HG03108 (cell line): Measurements from ENCODE around the gene TLR9.
A peak's percentile ranks its signal among the peaks of the same experiment; 100 is the strongest.
"Not testable (repeated sequence)": the region's sequence is repeated elsewhere in the genome, so short reads cannot be mapped to it uniquely, and the experiment has no call there.

Experiments
- ATAC-seq: cut with Tn5 transposase; IDR thresholded peaks from one replicate; pipeline ENCODE4 v1.9.1; 2021; ENCODE audit warnings: moderate library complexity; ENCODE audit not compliant: unreplicated experiment

Gene TLR9

GRCh38 chr3:52225452-52226228 is at the start of gene TLR9:
Gene TLR9, minus strand, starts transcription at chr3:52225645. Its CDS starts 116 bp downstream, at chr3:52225529.
- ATAC-seq, result peak; percentile 84

- not testable (repeated sequence) for ATAC-seq
Measured at GRCh38 chr3:52274781-52275180, 49.3 kb upstream of the TLR9 start.

GRCh38 chr3:52272831-52273230 is 47.4 kb upstream of the TLR9 start:
- no peak for ATAC-seq

- not testable (repeated sequence) for ATAC-seq
Measured at GRCh38 chr3:52272172-52272571, 46.7 kb upstream of the TLR9 start.

- ATAC-seq, result no peak
Measured at GRCh38 chr3:52270252-52270754, 44.9 kb upstream of the TLR9 start.

GRCh38 chr3:52269776-52270175 is 44.3 kb upstream of the TLR9 start:
- ATAC-seq, result no peak

- ATAC-seq, result no peak
Measured at GRCh38 chr3:52268036-52268435, 42.6 kb upstream of the TLR9 start.

GRCh38 chr3:52265387-52265786 is 39.9 kb upstream of the TLR9 start:
- ATAC-seq, result no peak

- ATAC-seq, result no peak
Measured at GRCh38 chr3:52262447-52262846, 37.0 kb upstream of the TLR9 start.

- ATAC-seq, result no peak
Measured at GRCh38 chr3:52259448-52259847, 34.0 kb upstream of the TLR9 start.

- no peak for ATAC-seq
Measured at GRCh38 chr3:52259035-52259434, 33.6 kb upstream of the TLR9 start.

GRCh38 chr3:52257911-52258310 is 32.5 kb upstream of the TLR9 start:
- no peak for ATAC-seq

- no peak for ATAC-seq
Measured at GRCh38 chr3:52256622-52257021, 31.2 kb upstream of the TLR9 start.

GRCh38 chr3:52256159-52256558 is 30.7 kb upstream of the TLR9 start:
- no peak for ATAC-seq

GRCh38 chr3:52254608-52255007 is 29.2 kb upstream of the TLR9 start:
- ATAC-seq, result no peak

GRCh38 chr3:52253314-52254304 is 28.2 kb upstream of the TLR9 start:
- ATAC-seq, result peak; percentile 87

- no peak for ATAC-seq
Measured at GRCh38 chr3:52250122-52250521, 24.7 kb upstream of the TLR9 start.

GRCh38 chr3:52249683-52250082 is 24.2 kb upstream of the TLR9 start:
- no peak for ATAC-seq

GRCh38 chr3:52248816-52249547 is 23.5 kb upstream of the TLR9 start:
- no peak for ATAC-seq

- no peak for ATAC-seq
Measured at GRCh38 chr3:52248165-52248541, 22.7 kb upstream of the TLR9 start.
